ENCODE results near the gene TRPV2.

DNA sequence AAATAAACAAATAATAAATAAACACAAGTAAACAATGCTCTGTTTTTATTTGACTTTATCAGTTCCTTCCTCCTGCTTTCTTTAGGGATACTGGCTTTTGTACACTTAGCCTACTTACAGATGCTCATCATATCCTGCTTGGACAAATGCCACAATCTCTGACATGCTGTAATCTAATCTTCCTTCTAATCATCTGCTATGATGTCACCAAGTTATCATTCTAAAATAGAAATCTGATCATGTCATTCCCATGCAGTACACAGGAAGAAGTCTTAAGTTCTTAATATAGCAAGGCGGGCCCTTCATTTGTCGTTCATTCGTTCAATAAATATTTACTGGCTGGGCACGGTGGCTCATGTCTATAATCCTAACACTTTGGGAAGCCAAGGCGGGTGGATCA lies 43.6 kb upstream of the TRPV2 start:
- TF ChIP-seq FOXM1 (IDR thresholded peaks at IDR 0.05; ENCODE audit: borderline replicate concordance) (no peak), BHLHE40 (IDR thresholded peaks at IDR 0.05; ENCODE audit: borderline replicate concordance) (no peak)

All from HEK293T (cell line).